ENCODE results near the gene TFG. TPM values are rescaled to one million over a fixed set of nuclear protein-coding genes. Genes with fewer than 3 reads are reported as not detected.

Gene TFG
- total RNA-seq, 1 donor from 2014 or later, result 111 TPM

DNA sequence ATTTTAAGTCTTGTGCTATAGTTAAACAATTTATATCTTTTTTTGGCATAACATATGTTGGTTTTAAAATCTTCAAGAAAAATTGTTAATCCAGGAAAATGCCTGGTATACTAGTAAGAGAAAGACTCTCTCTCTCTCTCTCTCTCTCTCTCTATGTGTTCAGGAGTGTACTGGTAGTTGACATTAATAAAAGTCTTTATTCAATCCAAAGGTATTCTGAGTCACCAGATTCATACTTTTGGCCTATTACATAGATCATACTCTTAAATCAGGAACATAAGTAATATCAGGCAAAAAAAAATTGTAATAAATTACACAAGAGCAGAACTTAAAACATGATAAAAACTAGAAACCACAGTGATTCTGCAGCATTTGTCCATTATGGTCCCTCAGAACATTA lies 70.2 kb downstream of the TFG start:
- TF ChIP-seq, protein P1, sequence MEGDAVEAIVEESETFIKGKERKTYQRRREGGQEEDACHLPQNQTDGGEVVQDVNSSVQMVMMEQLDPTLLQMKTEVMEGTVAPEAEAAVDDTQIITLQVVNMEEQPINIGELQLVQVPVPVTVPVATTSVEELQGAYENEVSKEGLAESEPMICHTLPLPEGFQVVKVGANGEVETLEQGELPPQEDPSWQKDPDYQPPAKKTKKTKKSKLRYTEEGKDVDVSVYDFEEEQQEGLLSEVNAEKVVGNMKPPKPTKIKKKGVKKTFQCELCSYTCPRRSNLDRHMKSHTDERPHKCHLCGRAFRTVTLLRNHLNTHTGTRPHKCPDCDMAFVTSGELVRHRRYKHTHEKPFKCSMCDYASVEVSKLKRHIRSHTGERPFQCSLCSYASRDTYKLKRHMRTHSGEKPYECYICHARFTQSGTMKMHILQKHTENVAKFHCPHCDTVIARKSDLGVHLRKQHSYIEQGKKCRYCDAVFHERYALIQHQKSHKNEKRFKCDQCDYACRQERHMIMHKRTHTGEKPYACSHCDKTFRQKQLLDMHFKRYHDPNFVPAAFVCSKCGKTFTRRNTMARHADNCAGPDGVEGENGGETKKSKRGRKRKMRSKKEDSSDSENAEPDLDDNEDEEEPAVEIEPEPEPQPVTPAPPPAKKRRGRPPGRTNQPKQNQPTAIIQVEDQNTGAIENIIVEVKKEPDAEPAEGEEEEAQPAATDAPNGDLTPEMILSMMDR (IDR thresholded peaks at IDR 0.05; ENCODE audit: unreplicated experiment), result no peak
- no peaks in the 10 kb centered on the region for H3K27me3 Mint-ChIP-seq
- no peaks in the 10 kb centered on the region for H3K4me1 Mint-ChIP-seq (ENCODE audit: low read depth)
- peaks cover 1% of the 10 kb centered on the region for H3K9me3 Mint-ChIP-seq (ENCODE audit: low read depth)
- DNase-seq (ENCODE audit: low spot score, unreplicated experiment), result no peak
- no peak overlapping the region for H3K27ac Mint-ChIP-seq
- H3K36me3 Mint-ChIP-seq (ENCODE audit: insufficient read depth), result no peaks in the 10 kb centered on the region
- H3K4me3 Mint-ChIP-seq (ENCODE audit: low read depth), result no peak overlapping the region

DNA sequence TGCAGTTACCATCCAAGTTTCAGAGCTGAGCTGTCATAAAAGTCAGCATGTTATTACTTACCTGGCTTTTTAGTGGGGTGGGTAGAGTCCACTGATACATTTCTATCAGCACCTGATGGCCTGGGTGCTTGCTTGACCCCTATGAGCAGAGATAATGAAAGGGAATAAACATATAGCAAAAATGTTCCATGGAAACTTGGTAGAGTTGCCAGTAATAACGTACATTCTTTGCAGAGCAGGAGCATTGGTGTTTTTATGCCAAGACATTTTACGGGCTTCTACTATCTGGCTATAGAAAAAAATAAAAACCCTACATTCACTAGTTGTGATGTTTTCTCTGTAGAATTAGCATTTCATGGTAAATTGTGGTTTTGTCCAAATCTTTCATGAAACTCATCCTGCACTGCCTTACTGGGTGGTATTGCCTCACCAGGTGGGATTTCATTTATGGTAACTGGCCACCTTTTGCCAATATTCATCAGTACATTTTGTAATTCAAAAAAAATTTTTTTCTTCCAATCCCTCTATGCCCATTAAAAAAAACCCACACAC lies 70.9 kb downstream of the TFG start:
- H3K27ac Mint-ChIP-seq, result no peak overlapping the region
- H3K36me3 Mint-ChIP-seq (ENCODE audit: insufficient read depth), result no peaks in the 10 kb centered on the region
- H3K4me1 Mint-ChIP-seq (ENCODE audit: low read depth), result no peaks in the 10 kb centered on the region
- H3K27me3 Mint-ChIP-seq, result no peaks in the 10 kb centered on the region
- H3K4me3 Mint-ChIP-seq (ENCODE audit: low read depth), result no peak overlapping the region
- H3K9me3 Mint-ChIP-seq (ENCODE audit: low read depth), result peaks cover 5% of the 10 kb centered on the region
- TF ChIP-seq, protein P1 (IDR thresholded peaks at IDR 0.05; ENCODE audit: unreplicated experiment), result no peak
- no peak for DNase-seq (ENCODE audit: low spot score, unreplicated experiment)

DNA sequence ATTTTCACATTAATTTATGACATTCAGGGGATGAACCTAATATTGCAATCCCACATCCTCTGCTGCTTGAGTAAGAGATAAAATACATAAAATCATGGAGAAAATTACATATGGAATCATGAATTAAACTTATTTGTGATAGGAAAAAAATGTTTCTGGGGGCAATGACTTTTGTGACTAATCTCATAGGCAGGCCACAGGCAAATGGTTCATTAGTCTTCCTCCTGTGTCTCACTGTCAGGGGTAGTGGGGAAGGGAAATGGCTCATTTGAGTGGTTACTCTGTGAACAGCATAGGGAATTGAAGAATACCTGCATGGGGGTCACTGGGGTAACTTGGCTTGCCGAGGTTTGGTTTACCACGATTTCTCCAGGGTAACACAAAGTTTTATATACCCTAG lies 72.0 kb downstream of the TFG start:
- TF ChIP-seq, protein P1 (IDR thresholded peaks at IDR 0.05; ENCODE audit: unreplicated experiment), result no peak
- Mint-ChIP-seq H3K4me3 (ENCODE audit: low read depth) (no peak overlapping the region), H3K27ac (no peak overlapping the region), H3K4me1 (ENCODE audit: low read depth) (no peaks in the 10 kb centered on the region), H3K9me3 (ENCODE audit: low read depth) (peaks cover 11% of the 10 kb centered on the region), H3K27me3 (no peaks in the 10 kb centered on the region), H3K36me3 (ENCODE audit: insufficient read depth) (no peaks in the 10 kb centered on the region)
- DNase-seq (ENCODE audit: low spot score, unreplicated experiment), result no peak

DNA sequence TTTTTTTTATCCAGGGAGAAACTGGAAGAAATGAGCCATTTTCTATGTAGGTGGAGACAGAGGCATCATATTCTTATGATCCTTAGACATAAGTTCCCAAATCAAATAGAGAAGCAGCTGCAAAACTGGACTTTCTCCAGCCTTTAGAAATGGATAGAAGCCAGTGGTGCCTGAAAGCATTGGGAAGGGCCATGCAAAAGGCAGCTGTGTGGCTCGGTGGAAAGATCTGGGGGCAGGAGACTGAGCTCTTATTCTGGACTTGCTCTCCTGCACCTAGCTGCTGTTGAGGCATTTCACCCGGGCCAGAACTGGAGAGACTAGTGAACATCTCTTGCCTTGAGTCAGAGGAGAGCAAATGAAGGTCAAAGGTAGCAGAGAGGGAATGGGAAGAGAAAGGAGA lies 73.1 kb downstream of the TFG start:
- TF ChIP-seq, protein P1 (IDR thresholded peaks at IDR 0.05; ENCODE audit: unreplicated experiment), result no peak
- H3K36me3 Mint-ChIP-seq (ENCODE audit: insufficient read depth), result no peaks in the 10 kb centered on the region
- H3K4me3 Mint-ChIP-seq (ENCODE audit: low read depth), result no peak overlapping the region
- H3K27ac Mint-ChIP-seq, result peak overlapping the region; percentile 49
- H3K9me3 Mint-ChIP-seq (ENCODE audit: low read depth), result peaks cover 11% of the 10 kb centered on the region
- no peaks in the 10 kb centered on the region for H3K27me3 Mint-ChIP-seq
- DNase-seq (ENCODE audit: low spot score, unreplicated experiment), result no peak
- no peaks in the 10 kb centered on the region for H3K4me1 Mint-ChIP-seq (ENCODE audit: low read depth)

DNA sequence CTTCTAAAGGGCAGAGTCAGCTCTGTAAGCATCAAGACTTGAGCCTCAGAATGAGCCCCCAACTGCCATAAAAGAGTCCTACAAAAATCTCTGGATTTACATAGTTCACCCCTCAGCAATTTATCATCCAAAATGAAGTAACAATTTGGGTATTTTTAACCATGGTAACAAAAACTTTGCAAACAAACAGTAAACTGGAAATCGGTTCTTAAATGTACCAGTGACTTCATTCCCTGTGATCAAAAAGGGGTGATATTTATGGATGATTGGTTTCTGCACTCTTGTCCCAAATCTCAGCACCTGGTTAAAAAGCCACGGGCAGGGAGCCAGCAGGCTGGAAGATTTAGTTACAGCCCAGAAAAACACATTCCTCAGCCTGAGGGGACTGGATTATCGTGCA lies 73.6 kb downstream of the TFG start:
- Mint-ChIP-seq H3K27ac (no peak overlapping the region), H3K9me3 (ENCODE audit: low read depth) (peaks cover 11% of the 10 kb centered on the region), H3K27me3 (no peaks in the 10 kb centered on the region), H3K4me3 (ENCODE audit: low read depth) (no peak overlapping the region), H3K4me1 (ENCODE audit: low read depth) (no peaks in the 10 kb centered on the region), H3K36me3 (ENCODE audit: insufficient read depth) (no peaks in the 10 kb centered on the region)
- DNase-seq (ENCODE audit: low spot score, unreplicated experiment), result no peak
- TF ChIP-seq, protein P1 (IDR thresholded peaks at IDR 0.05; ENCODE audit: unreplicated experiment), result no peak
